HG02938 (cell line): Measurements from ENCODE around the gene CDK6.

Source experiments
- ATAC-seq: cut with Tn5 transposase; IDR thresholded peaks from one replicate; pipeline ENCODE4 v1.9.1; 2021; ENCODE audit warnings: mild to moderate bottlenecking, moderate library complexity; ENCODE audit not compliant: unreplicated experiment

The CDK6 gene

DNA sequence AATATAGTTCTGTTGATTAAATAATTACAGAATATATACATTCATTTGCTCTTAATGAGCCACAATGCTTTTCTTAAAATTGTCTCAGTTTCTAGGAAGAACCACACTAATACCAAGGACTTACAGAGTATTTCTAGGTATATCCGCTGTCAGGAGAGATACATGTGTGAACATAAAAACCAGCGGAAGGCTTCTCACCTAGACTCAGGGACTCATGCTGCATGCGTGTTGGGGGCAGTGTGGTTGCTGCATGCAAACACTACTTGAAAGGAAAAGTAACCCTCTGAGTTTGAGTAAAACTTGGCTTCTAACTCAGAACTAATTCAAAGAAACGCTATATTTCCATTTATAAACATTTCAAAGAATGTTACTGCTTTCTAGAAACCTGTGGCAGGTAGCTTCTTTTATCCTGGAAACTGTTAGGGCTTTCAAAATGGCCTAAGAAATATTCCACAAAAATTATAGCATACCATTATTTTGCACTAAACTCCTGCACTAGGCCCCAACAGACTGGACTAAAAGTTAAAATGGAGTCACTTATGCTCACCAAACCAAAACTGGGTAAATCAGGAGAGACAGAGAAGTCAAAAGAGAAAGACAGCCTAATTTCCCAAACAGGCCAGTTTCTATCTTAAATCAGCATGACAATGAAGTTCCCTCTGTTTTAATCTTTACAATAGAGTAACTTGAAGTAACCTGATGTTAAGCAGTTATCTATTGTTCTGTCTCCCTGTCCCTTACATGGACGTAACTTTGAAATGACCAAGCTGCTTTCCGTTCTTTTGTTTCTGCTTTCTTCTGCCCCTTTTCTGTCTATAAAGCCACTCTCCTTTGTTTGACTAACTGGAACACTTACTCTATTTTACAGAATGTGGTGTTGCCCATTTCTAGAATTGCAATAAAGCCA is 151.0 kb downstream of the CDK6 start:
- ATAC-seq = no peak

DNA sequence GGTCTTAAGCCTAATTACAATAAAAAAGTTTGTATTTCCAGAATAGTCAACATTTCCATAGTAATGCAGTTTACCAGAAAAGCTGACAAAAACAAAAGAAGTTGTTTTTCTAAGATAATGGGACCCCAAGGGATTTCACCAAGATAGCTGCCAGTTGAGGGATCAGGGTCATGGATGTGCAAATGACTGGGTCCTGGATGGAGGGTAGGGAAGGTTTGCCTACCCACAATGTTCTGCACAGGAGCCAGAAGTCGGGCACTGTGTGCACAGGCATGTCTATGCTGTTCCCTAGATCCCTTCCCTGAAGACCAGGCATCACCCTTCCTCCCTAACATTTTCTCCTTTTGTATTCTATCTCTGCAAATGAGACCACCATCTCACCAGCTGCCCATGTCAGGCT is 152.1 kb downstream of the CDK6 start:
- no peak for ATAC-seq

DNA sequence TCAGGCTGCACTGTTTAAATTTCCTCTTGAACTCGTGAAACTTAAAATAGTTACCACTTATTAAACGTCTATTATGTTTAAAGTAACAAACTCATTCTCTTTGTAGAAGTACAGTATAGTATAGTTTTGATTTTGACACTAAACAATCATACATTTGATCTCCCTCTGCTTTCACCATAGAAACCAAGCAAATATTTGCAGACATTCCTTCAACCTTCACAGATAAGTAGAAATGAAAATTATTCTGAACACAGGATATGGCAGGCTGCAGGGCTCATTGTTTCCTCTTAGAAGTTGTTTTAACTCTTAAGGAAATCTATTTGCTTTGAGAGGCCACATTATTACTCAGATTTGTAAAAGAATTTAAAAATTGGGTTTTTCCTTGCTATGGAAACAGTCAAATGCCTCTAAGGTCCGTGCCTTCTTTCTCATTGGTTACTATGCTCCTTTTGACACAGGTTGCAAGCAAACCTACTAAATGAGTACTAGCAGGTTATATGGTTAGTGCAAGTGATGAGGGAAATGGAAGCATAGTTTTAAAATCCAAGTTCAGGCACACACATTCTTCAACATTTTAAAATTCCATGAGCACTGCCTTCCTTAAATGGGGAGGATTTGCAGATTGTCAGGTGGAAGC is 153.4 kb downstream of the CDK6 start:
- no peak for ATAC-seq

DNA sequence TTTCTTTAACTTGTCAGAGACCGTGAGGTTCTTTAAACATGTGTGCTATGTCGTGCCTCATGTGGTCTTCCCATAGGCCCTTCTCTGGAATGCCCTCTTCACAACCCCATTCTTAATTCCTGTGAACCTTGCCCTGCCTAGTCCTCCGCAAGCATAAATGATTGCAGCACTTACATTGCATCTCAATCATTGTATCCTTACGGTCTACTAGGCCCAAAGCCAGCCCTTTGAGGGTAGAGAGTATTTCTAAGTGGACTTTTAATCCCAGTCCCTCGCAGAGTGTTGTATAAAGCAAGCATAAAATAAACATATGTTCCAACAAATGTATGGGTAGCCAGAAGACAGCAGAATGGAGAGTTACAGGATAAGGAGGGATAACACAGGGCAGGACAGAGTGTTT is 154.0 kb downstream of the CDK6 start:
- no peak for ATAC-seq

DNA sequence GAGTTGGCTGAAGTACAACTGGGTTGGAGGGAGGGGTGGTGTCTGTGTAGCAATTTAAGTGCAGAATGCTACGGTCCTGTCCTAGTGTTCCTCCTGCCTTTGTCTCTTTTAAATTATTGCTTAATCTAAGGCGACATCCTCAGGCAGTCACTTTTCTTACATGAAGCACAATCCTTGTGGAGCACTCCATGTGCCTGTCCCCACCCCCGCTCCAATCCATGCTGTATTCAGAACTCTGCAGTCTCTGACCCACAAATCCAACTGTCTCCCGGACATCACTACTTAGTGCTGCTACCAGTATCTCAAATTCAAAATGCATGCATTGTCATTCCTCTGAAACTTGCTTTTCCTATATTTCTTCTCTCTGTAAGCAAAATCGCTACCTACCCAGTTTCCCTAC is 154.7 kb downstream of the CDK6 start:
- no peak for ATAC-seq

DNA sequence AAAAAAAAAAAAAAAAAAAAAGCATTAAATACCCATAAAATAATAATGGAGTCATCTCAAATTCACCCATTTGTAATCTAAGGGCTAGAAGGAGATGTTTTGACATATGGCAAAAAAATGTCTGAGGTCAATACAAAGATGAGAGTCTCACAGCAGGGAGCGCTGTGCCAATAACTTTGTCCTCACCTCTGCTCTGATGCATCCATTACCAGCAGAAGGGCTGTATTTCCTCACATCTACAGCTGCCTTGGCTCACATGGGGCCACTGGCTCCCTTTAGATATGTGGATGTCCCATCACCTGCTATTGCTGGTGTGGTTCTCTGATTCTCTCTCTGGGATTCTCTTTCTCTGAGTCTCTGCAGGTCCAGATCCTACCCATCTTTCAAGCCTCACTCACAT is 155.9 kb downstream of the CDK6 start:
- no peak for ATAC-seq

DNA sequence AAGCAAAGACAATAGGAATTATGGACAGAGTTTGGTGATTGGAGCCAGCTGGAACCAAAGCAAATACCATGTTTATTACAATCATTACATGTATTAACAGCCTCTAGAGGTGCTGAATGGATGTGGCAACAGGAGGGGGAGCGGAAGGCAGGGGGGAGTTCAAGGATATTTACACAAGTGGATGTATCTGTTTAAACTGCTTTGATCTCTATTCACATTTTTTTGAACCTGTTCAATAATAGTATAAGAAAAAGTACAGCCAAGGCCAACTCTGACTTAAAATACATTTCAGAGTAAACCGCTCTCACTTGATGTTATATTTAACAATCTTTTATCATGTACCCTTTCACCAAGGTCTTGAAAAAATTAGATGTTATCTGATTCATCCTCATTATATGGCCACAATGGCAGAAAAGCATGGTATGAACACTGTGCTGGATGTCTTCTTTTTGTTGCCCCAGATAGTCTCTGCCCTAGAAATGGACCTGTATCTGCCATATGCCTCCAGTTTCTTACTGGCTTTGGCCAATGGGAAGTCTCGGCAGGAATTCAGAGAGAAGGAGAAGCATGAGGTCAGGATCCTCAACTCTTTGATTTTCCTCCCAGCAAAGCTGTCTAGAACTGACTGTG is 158.0 kb downstream of the CDK6 start:
- ATAC-seq = no peak

DNA sequence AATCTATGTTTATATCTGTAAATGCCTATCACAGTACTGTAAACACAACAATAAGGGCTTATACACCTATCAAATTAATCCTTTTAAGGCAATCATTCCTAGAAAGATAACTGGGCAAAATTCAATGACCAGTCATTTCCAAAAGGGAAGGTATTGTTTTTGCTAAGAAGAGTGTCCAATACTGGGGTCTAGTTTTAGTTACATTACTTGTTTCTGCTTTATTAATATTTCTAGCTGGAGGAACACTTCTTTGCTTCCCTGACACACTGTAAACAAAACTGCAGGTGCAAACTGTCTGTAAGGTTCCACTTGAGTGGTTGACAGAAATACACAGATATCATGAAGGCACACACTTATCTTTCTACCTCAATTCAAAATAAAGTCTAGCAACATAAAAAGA is 162.0 kb downstream of the CDK6 start:
- ATAC-seq = peak; percentile 72

DNA sequence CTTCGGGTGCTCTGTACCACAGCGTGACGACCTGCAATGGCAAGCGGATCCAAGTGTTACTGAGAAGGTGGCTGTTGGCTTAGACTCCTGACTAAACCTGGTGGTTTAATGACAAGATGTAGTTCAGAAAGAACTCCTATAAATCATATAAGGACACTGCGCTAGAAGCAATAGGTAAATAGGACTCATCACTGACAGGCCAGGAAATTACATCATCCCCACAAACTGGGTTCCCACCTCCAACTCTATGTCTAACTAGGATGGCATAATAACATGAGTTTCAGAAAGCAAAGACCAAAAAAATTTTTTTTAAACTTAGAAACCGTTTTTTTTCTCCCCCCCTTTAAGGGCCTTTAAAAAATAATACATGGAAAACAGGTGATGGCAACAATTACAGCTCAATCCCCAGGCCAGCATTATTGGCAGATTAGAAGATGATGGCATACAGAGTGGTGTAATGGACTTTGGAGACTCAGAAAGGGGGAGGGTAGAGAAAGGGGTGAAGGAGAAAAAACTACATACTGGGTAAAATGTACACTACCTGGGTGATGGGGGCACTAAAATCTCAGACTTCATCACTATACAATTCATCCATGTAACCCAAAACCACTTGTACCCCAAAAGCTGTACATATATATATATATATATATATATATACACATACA is 164.7 kb downstream of the CDK6 start:
- ATAC-seq = no peak

DNA sequence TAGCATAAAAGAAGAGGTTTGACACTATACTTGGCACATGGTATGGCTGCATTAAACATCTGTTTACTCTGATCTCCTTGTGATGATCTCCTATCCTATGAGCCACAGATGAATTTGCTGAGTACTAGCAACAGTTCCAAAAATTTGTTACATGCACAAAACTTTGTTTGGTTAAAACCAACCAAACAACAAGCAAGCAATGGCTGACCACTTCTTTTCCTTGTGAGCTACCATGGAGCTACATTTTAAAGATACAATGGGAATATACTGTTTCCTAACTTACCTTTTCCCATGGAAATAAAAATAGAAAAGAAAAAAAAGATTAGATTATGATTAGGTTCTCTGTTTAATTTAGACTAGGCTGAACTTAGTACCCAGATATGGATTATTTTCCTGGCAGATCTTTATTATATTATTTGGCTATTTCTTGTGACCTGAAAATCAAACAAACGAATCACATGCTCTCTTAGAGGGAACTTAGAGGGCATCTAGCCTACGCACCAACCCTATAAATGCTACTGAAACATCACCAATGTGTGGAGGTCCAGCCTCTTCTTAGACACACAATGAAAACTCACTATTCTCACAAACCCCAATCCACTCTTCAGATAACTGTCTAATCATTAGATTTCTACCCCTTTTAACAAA is 166.0 kb downstream of the CDK6 start:
- ATAC-seq = no peak

DNA sequence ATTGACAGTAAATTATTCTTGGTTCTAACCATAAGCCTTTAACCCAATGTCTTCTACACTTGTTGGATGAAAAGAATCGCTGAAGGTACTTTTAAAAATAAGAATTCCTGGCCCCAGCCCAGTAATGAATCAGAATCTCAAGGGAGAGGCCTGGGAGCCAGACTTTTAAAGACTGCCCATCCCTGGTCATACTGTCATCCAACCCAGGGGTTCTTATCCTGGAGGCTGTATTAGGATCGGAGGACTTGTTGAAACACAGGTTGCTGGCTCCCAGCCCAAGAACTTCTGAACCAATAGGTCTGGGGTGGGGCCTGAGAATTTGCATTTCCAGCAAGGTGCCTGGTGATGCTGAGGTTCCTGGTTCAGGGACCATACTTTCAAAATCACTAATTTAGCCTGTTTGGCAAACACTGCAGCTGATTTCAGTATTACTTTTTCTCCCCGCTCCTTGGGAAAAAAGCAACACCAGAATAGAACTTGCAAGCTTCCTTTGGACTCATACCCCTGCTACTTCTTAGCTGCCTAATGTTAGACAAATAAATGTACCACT is 166.7 kb downstream of the CDK6 start:
- no peak for ATAC-seq

DNA sequence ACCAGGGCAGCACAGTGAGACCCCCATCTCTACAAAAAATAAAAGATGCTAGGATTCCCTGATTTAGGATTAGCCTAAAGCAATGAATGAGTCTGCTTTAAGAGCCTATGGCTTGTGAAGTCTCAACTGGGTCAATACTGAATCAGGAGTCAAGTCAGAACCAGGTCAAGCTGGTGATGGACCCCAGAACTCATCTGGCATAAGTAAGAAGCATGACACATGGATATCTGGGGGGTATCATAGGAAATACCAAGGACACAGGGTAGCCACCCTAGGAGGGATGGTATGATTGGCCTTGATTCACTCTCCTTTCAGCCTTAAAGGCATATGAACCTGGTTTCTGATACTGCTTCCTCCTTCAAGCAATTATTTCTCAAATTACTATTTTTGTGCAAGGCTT is 167.8 kb downstream of the CDK6 start:
- no peak for ATAC-seq

DNA sequence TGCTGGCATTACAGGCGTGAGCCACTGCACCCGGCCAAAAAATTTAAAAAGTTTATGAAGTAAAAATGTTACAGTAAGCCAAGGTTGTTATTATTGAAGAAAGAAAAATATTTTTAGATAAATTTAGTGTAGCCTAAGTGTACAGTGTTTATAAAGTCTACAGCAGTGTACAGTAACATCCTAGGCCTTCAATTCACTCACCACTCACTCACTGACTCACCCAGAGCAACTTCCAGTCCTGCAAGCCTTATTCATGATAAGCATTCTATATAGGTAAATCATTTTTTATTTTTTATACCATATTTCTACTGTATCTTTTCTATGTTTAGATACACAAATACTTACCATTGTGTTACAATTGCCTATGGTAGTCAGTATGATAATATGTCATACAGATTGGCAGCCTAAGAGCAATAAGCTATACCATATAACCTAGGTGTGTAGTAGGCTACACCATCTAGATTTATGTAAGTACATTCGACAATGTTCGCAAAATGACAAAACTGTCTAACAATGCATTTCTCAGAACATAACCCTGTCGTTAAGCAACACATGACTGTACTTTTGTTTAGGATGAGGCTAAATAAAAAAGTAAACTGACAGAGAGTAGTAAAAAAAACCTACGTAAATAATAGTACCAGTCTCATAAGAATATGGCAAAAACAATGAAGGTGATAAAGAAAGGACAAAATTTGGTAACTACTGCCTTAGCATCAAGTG is 168.4 kb downstream of the CDK6 start:
- no peak for ATAC-seq

DNA sequence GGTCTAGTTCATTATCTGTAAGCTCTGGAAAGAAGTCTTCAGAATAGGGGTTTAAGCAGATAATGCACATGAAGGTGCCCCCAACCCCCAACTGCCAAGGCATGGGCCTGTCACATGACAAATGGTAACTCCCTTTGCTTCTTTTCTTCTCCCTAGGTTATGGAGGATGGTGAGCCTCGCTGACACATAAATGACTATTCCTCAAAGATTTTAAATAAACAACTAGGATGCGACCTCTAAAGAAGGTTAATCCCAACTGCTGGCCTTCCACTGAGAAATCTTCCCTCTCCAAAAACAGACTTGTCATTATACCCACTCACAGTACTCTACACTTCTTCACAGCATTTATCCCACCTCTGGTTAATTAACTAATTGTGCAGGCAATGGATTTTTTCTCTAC is 170.4 kb downstream of the CDK6 start:
- no peak for ATAC-seq

DNA sequence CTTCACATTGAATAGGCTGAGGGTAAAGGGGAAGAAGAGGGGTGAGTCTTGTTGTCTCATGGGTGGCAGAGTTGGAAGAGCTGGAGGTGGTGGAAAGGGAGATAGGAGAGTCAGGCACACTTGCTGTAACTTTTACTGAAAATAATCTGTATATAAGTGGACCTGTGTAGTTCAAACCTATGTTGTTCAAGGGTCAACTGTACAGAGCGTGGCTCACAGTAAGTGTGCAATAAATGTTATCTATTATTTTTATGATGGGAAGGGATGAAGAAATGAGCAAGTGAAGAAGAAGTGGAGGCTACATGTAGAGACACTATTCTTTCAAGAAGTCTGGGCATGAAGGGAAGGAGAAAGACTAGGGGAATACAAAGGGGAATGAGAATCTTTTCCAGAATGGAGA is 174.7 kb downstream of the CDK6 start:
- ATAC-seq = no peak

DNA sequence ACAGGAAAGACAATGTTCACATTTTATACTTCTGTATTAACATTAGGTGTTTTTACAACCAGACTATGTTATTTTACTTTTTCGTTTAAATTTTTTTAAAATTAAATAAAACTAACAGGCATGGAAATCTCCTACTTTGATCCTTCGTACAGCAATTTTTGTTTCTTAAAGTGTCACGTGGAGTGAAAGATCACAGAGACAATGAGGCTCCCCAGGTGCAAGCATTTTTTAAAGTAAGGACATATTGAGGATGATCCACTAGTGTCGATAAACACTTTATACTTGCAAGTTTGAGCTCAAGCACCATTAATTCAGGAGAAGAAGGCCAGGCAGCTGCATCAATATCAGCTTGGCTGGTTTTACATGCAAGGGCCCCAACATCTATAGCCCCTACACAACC is 177.7 kb downstream of the CDK6 start:
- ATAC-seq = no peak

DNA sequence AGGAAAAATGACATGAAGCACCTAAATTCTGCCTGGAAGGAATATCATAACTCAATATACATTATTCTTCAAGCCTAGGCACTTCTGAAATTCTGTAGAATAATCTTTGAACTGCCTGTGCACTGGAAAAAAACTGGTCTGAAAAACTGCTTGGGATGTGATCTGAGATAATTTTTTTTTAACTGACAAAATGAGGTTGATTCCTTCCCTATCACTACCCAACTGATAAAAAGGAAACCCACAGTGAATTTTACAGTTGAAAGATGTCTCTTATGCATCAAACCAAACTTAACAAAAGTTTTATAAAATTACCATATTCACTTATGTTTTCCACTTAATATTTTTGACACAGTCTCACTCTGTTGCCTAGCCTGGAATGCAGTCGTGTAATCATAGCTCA is 179.0 kb downstream of the CDK6 start:
- ATAC-seq = no peak

DNA sequence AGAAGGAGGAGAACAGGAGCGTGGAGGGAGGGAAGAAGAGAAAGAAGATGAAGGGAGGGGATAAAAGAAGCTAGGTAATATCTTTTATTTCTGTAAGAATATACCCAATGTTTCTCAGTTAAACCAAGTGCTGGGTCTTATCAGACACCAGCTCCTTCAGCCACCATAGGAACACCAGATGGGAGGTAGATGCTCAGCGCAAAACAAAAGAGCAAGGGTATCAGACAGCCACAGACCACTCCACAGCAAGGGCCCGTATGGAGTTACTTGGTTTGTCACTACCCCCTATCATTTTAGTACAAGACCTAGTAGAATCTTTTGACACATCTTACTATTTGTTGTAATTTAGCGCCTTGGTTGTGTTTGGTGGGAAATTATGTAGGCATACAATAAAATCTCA is 180.3 kb downstream of the CDK6 start:
- no peak for ATAC-seq

DNA sequence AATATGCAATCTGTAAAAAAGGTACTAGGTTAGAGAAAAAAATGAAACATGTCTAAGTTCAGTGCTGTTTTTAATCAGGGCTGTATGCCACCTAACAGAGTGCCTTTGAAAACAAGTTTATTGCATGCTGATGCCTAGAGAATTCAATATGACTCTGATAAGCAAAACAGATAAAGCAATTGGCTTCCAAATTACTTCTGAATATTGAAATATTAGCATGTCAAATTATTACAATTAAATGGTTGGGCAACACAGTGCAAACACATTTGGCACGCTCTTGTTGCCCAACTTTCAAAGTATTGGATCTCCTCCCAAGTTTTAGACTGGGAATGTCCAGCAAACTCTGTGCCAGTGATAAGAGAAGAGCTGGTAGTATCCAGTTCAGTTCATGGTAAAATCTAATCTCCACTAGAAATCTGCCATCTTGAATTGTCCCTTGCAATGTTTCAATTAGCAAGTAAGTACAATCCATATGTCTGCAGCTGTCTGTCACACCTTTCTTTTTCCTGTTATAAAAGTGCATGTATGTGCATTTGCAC is 181.0 kb downstream of the CDK6 start:
- no peak for ATAC-seq

DNA sequence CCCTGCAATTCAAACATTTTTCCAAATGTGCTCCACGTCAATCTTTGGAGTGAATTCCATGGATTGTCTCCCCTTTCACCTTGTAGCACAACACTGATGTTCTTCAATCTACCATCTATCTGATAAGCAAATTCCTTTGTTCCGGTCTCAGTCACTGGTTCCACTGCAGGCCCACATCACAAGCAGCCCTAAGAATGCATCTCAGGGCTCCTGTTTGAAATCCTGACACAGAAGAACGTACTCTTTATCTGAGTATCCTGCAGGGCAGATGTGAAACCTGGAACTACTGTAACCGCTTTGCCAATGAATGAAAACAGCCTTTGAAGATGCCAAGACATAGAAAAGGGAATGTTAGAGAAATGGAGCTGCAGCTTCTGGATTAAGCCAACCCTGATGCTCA is 183.2 kb downstream of the CDK6 start:
- ATAC-seq = no peak
